GM18499 (cell line): ENCODE data around the gene SCFD2.
"Not testable (repeated sequence)": the region's sequence is repeated elsewhere in the genome, so short reads cannot be mapped to it uniquely, and the experiment has no call there.

ENCODE experiments used
- ATAC-seq: cut with Tn5 transposase; IDR thresholded peaks from one replicate; pipeline ENCODE4 v1.9.1; 2021; ENCODE audit warnings: moderate number of reproducible peaks; ENCODE audit not compliant: insufficient read depth, unreplicated experiment

Gene SCFD2

DNA sequence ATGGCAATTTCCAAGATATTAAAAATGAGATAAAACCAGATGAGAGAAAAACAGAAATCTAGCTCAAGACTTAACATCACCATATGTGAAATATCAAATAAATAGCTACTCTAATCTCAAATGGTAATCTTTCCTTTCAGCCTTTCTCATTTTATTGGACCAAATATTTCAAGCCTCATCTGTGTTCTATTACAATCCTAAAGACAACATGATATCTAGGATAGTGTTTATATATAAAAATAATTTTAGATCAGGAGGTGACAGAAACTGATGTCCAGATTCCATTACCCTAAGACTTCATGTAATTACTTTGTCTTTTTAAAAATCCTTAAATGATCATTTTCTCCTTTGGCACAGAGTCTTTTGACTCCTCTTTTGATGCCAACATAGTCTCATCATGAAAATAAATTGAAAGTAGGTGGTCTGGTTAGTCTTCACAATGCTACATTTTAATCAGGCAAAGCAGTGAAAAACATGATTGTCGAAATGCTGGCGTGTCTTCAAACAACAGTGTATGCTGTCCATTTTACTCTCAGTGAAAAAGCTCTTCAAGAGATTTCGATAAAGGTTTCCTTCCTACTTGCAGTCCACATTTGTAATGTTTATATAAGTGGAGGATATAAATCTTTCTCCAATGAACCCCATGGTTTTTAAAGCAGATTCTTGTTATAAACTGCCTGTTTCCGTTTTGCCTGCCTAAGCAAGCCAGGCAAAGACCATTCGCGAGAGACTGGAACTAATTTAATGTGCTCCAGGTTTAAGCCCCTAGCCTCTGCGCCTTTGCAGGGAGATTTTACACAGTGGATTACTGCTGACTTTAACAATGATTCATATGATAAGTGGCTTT lies 169.8 kb downstream of the SCFD2 start:
- ATAC-seq, result no peak

DNA sequence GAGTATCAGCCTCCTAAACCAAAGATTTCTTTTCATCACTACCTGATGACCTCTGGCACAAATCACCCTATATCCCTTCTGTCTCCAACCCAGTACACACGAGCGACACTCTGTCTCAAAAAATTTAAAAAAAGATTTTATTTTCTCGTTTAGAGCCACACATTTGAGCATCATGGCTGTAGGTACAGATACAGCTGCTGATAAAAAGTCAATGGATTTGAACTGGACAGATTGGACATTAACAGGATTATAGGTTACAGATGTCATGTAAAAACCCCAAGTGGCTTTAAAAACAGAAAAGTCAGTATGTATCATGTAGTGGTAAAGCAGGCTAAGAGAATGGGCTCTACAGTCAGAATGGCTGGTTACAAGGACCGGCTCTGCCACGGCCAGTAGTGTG lies 171.1 kb downstream of the SCFD2 start:
- no peak for ATAC-seq

DNA sequence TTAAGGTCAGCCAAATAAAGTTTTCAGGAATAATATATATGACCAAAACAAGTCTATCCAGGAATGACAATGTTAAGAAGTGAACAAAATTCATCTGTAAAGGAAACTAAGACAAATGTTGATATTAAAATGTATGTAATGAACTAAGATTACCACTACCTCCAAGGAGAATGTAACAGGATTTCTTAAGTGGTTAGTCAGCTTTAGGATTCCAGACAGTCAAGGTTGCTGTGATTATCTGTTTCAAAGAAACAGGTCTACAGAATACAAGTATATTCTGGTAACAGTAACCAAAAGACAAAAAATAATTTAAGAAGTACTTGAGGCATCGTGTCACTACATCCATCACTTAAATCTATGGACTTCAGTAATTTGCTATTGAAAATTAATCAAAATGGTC lies 172.8 kb downstream of the SCFD2 start:
- ATAC-seq, result no peak

DNA sequence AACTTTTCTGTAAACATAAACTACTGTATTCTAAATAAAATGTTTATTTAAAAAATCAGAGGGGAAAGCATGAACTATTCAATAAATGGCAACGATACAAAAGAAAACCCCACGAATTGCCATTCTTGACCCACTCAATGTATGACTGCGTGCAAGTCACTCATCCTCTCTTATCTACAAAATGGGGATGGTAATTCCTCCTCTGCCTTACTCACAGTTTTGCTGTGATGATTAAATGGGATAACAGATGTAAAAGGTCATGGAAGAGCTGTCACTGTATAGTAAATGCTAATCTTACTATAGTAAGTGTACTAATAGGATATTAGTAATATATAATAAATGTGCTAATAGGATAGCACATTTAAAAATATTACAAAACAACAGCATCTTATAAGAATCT lies 173.4 kb downstream of the SCFD2 start:
- no peak for ATAC-seq

DNA sequence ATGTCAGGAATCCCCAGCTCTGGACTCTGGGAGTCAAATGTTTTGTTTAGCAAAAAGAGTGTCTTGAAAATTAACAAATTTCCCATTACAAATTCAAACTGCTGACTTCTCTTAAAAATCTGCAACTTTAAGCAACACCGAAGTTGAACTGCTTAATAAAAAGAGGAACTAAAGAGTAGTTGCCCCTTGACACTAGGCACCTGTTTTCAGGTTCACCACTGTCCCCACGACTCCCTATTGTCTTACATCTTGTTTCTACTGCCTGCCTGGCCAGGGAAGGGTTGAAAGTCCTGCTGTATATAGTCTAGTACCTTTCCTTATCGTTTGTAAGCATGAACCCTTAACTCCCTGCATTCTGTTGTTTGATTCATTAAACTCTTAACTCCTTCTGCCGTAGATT lies 173.9 kb downstream of the SCFD2 start:
- ATAC-seq, result no peak

DNA sequence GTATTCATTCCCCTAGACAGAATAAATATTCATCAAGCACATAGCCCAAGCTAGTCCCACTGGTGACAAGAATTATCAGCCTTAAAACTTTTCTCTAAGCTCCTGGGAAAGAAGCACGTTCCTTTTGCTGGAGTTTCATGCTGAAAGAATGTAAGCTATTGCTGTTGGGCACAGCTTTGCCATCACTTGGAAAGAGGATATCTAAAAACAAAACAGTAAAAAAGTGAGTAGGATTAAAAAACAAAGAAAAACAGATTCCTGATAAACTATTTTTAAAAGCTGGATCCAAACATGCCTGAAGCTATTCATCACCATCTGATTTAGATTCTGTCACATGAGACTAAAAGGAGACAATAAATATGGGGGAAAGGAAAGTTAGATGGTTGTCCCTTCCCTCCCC lies 176.8 kb downstream of the SCFD2 start:
- ATAC-seq, result no peak

DNA sequence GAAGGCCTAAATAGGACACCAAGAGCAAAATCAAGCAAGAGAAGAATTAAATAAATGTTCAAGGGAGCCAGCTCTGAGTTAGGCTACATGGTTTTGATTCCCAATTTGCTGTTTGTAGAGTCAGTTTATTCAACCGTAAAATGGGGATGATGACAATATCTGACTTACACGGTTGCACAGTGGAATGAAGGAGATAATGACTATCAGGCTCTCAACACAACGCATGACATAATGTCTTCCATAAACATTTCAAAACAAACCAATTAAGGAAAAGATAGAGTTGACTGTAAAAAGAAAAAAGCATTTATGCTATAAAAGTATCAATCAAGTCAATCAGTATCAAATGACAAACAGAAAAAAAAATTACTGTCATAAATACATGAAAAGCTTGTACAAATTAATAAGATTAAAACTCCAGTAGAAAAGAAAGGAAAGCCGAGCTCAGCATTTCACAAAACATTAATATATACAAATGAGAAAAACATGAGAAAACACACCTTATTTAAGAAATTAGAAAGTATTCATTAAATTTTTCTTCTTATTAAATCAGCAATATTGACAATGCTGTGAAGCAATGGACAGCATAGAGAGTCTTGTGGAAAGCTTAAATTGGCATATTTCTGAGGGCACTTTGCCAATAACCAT lies 179.0 kb downstream of the SCFD2 start:
- ATAC-seq, result no peak

DNA sequence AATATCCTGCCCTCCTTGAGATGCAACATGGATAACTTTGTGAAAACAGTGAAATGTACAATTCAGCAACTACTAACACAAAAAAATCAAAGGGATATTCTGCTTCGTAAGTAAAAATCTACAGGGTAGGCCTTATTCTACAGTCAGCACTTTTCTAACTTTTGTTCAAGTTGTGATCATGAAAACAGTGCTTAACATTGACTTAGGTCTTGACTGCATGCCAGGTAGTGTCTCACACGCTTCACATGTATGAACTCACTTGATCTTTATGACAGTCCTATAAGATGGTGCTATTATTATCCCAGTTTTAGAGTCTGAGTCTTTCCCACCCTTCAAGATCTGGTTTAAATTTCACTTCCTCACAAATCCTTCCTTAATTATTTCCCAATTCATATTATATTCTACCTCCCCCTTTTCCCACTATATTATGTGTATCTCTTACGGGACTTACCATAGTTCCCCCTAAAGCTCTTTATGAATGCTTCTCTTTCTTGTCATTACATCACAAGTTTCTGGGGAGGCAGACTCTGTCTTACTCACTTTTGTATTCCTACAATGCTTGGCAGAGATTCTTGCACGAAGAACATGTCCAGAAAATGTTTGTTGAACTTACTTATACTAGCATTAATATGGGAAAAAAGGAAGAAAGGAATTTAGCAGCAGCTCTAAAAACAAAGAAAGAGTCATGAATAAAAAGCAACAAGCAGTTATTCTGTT lies 179.8 kb downstream of the SCFD2 start:
- ATAC-seq, result no peak

DNA sequence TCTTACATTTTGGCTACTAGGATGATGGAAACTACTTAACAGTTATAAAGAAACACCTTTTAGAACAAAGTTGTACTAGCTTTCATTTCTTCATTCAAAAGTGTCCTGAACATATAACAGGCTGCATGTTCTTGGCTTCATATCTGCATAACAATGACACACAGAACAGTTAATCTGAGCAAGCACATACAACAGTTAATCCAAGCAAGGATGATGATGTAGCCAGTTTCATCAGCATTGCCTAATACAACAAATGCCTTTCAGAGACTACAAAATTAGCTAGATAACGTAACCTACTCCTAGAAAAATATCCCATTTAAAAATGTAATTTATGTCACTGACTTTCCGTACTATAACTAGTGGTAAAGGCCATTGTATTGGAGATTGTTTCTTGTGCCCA lies 182.1 kb downstream of the SCFD2 start:
- no peak for ATAC-seq

DNA sequence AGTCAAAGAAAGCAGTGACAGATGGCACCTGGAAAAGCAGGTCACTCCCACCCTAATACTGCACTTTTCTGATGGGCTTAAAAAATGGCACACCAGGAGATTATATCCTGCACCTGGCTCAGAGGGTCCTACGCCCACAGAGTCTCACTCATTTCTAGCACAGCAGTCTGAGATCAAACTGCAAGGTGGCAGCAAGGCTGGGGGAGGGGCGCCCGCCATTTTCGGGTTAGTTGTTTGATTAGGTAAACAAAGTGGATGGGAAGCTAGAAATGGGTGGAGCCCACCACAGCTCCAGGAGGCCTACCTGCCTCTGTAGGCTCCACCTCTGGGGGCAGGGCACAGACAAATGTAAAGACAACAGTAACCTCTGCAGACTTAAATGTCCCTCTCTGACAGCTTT lies 188.1 kb downstream of the SCFD2 start:
- ATAC-seq, result not testable (repeated sequence)

DNA sequence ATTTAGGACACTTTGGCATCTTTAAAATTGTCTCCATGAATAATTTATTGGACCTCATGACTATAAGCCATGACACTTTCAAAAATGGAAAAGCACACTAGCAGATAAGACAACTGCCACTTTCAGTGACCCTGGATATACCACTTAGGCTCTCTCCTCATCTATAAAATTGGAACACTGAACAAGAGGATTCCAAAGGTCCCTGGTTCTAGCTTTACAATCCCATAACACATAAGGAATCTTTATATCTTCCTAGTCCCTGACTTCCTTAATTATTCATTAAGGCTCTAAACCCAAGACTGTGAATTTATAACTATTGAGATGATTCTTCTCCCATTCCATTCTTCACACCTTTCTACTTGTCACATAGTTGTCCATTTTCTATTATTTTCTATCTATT lies 190.2 kb downstream of the SCFD2 start:
- ATAC-seq, result no peak

DNA sequence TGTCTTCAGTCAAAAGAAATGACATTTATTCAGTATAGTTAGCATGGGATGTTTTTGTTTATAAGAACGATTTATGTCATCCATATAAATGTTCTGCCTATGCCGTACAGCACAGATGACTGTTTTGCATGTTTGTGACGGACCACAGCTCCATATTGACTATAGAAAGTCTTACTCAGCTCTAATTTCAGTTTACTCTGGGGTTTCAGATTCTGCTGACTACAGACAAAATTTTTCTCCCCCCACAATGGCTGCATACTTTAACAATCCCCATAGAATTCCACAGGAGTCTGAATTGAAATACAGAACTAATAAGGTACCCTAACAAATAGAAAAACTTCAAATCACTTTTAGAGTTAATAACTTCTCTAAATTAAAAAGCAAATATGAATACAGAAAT lies 191.0 kb downstream of the SCFD2 start:
- no peak for ATAC-seq

DNA sequence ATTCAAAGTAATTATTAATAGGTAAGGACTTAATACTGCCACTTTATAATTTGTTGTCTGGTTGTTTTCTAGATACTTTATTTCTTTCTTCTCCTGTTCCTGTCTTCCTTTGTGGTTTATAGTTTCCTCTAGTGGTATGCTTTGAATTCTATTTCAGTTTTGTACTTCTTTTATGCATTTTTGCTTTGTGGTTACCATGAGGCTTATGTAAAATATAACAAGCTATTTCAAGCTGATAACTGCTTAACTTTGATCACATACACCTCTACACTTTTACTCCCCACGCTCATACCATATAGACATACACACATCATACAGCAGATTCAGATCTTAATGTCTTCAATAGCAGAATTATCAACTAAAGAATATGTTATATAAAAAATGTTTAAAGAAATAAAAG lies 192.3 kb downstream of the SCFD2 start:
- no peak for ATAC-seq

DNA sequence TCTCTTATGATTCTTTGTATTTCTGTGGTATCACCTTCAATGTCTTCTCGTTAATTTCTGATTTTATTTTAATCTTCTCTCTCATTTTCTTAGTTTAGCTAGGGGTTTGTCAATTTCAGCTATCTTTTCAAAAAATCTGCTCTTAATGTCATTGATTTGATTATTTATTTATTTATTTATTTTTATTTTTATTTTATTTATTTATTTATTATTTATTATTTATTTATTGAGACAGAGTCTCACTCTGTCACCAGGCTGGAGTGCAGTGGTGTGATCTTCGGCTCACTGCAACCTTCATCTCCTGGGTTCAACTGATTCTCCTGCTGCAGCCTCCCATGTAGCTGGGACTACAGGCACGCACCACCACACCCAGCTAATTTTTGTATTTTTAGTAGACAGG lies 194.1 kb downstream of the SCFD2 start:
- no peak for ATAC-seq

DNA sequence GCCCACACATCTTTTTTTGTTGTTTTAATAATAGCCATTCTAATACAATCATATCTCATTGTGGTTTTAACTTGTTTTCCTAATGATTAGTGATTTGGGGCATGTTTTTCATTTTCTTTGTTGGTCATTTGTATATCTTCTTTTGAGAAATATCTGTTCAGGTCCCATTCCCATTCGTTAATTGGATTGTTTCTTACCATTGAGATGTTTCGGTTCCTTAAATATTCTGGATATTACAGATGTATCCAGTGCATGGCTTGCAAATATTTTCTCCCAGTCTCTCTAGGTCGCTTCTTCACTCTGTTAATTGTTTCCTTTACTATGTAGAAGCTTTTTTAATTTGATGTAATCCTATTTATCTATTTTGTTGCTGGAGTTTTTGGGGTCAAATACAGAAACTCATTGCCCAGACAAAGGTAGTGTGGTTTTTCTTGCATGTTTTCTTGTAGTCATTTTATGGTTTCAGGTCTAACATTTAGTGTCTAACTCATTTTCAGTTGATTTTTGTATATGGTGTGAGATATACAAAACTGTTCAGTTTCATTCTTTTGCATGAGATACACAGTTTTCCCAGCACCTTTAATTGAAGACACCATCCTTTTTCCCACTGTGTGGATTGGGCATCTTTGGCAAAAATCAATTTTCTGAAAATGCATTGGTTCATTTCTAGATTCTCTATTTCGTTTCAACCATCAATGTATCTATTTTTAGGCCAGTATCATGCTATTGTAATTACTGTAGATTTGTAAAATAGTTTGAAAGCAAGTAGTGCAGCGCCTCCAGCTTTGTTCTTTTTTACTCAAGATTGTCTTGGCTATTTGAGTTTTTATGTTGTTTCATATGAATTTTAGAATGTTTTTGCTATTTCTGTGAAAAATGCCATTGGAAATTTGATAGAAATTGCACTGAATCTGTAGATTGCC lies 195.9 kb downstream of the SCFD2 start:
- ATAC-seq, result no peak

DNA sequence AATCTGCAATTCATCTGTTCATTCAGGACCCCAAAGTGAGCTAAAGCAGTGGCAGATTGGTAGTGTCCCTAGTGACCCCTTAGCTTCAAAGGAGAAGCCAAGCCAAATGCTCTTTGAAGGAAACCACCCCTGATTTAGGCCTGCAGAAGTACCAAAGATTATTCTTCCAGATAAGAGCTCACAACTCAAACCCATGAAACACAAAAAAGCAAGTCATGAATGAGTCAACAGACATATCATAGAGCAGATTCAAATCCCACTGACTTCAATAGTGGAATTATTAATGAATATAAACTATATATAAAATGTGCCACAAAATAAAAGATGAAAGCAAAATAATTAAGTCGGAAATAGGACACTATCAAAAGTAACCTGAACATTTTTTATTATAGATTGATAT lies 197.6 kb downstream of the SCFD2 start:
- ATAC-seq, result no peak

DNA sequence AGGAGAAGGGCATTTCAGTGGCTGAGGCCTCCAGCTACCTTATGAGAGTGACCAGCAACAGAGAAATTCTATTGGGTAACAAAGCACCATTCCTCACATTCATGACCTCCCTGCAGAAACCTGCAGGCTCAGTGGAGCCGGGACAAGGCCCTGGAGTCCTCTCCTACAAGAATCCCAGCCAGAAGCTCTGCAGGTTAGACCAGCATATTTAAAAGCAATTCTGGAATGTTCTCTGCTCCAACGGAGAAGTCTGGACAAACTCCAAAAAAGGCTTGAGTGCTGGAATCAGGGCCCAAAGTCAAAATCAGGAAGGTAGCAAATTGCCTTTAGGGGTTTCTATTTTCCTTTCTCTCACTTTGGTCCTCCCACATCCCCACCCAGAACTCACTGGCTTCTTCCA lies 202.9 kb downstream of the SCFD2 start:
- no peak for ATAC-seq

DNA sequence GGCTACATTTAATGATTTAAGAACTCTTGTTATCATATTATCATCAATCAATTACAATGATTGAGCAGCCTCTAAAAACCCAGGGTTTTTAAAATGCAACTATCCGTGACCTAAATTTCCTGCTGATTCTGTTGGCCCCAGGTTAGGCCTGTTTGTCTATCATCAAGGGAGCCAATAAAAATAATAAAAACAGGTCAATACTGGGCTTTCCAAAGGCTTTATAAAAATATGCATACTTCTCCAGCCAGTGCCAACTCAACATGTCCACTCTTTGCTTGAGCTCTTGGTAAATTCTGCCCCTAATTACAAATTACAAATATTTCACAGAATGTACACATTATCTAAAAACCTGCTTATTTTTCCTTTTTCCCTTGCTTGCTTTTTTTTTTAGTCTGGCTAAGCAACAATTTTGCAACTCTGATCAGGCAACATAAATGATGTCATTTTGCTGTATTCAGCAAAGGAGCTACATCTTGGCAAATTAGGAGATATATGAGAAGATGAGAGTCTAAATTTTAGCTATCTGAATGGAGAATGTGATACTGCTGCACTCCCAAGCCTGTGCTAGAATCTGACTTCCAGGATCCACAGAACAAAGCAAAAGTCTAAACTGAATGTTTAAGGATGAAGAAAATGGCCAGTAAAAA lies 204.0 kb downstream of the SCFD2 start:
- ATAC-seq, result no peak

DNA sequence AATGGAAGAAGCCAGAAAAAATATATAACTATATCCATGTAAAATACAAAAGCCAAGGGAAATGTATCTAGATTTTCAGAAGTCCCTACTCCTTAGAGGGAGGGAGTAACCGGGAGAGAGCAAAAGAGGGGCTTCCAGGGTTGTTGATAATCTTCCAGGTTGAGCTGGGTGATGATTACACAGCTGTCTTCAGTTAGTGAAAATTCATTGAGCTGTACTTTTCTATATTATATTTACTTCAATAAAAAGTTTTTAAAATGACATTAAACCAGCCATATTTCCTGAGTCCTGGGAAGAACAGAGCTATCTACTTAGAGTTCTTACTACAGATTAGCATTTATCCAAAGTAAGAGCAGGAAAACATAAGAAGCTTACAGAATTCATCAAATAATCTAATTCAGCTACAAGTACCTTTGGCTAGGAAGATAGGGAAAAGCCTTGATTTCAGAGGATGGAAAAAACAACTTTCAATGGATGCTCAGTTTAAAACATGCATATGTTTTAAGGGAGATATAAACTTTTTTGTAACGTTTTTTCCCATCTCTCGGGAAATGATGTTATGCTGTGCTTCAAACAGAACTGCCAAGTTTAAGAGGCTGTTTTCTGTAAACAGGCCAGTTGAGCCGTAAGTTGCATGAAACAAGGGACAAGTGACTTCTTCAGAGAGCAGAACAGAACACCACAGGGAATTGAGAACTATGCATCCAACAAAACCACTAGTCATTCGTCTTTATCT lies 204.6 kb downstream of the SCFD2 start:
- no peak for ATAC-seq
